Mesodermal cell (in vitro differentiated cells): ENCODE results near the gene RPP25L.

Experiments used
- H3K27ac ChIP-seq: 2 replicates; pipeline ENCODE4 v1.7.0; 2013; ENCODE audit warnings: mild to moderate bottlenecking, low read depth, low read length, moderate library complexity; ENCODE audit not compliant: severe bottlenecking
- H3K36me3 ChIP-seq: 2 replicates; pipeline ENCODE4 v1.7.1; 2013; ENCODE audit warnings: mild to moderate bottlenecking, low read length, moderate library complexity; ENCODE audit not compliant: control insufficient read depth, insufficient read depth
- H3K4me1 ChIP-seq: one replicate; pipeline ENCODE4 v1.7.1; 2013; ENCODE audit warnings: mild to moderate bottlenecking, low read length; ENCODE audit not compliant: insufficient read depth, control insufficient read depth, poor library complexity, severe bottlenecking
- H3K4me3 ChIP-seq: 2 replicates; pipeline ENCODE4 v1.7.0; 2013; ENCODE audit warnings: low read length, control low read depth, mild to moderate bottlenecking; ENCODE audit not compliant: insufficient read depth, poor library complexity, severe bottlenecking; ENCODE audit errors: extremely low read depth
- H3K9me3 ChIP-seq: 2 replicates; pipeline ENCODE4 v1.7.1; 2013; ENCODE audit warnings: mild to moderate bottlenecking, low read length, moderate library complexity; ENCODE audit not compliant: control insufficient read depth
- WGBS, 2 experiments: methylation state at CpG; one replicate each; pipeline ENCODE4 v1.1.5; 2013; ENCODE audit warnings: missing lambda C conversion rate in 2 of 2; ENCODE audit not compliant: insufficient coverage in 2 of 2; 5-methylcytosine and 5-hydroxymethylcytosine counted together

Gene RPP25L

GRCh38 chr9:34573599-34574325 is 38.1 kb downstream of the RPP25L start:
- H3K27ac ChIP-seq, result no peak overlapping the region
- 69 to 70% methylated on average over 7 to 11 of the region's 17 CpGs for WGBS, 2 experiments
- peaks cover 3% of the 10 kb centered on the region for H3K36me3 ChIP-seq
- no peaks in the 10 kb centered on the region for H3K9me3 ChIP-seq
- peaks cover 44% of the 10 kb centered on the region for H3K4me1 ChIP-seq
- no peak overlapping the region for H3K4me3 ChIP-seq

- Histone ChIP-seq H3K4me3 (no peak overlapping the region), H3K36me3 (peaks cover 3% of the 10 kb centered on the region), H3K4me1 (peaks cover 42% of the 10 kb centered on the region), H3K27ac (no peak overlapping the region), H3K9me3 (no peaks in the 10 kb centered on the region)
- WGBS, 2 experiments, result 95 to 96% methylated on average over 6 of the region's 6 CpGs
Observed at GRCh38 chr9:34572628-34573027, 39.3 kb downstream of the RPP25L start.

- H3K4me1 ChIP-seq, result peaks cover 36% of the 10 kb centered on the region
- peaks cover 3% of the 10 kb centered on the region for H3K36me3 ChIP-seq
- H3K27ac ChIP-seq, result no peak overlapping the region
- no peaks in the 10 kb centered on the region for H3K9me3 ChIP-seq
- H3K4me3 ChIP-seq, result no peak overlapping the region
Observed at GRCh38 chr9:34572092-34572491, 39.8 kb downstream of the RPP25L start.

- Histone ChIP-seq H3K4me1 (peaks cover 30% of the 10 kb centered on the region), H3K4me3 (no peak overlapping the region), H3K36me3 (peaks cover 3% of the 10 kb centered on the region), H3K27ac (no peak overlapping the region), H3K9me3 (no peaks in the 10 kb centered on the region)
- WGBS, 2 experiments, result 92 to 93% methylated on average over 3 to 11 of the region's 12 CpGs
Observed at GRCh38 chr9:34571481-34571810, 40.5 kb downstream of the RPP25L start.

GRCh38 chr9:34570809-34571480 is 41.0 kb downstream of the RPP25L start:
- Histone ChIP-seq H3K36me3 (peaks cover 3% of the 10 kb centered on the region), H3K4me1 (peaks cover 25% of the 10 kb centered on the region), H3K4me3 (no peak overlapping the region), H3K9me3 (no peaks in the 10 kb centered on the region), H3K27ac (peak overlapping the region; percentile 23)
- 78 to 83% methylated on average over 4 to 6 of the region's 7 CpGs for WGBS, 2 experiments

GRCh38 chr9:34570376-34570775 is 41.5 kb downstream of the RPP25L start:
- Histone ChIP-seq H3K36me3 (peaks cover 3% of the 10 kb centered on the region), H3K9me3 (no peaks in the 10 kb centered on the region), H3K4me3 (no peak overlapping the region), H3K4me1 (peaks cover 23% of the 10 kb centered on the region), H3K27ac (peak overlapping the region; percentile 23)
- 85 to 90% methylated on average over 10 of the region's 11 CpGs for WGBS, 2 experiments

DNA sequence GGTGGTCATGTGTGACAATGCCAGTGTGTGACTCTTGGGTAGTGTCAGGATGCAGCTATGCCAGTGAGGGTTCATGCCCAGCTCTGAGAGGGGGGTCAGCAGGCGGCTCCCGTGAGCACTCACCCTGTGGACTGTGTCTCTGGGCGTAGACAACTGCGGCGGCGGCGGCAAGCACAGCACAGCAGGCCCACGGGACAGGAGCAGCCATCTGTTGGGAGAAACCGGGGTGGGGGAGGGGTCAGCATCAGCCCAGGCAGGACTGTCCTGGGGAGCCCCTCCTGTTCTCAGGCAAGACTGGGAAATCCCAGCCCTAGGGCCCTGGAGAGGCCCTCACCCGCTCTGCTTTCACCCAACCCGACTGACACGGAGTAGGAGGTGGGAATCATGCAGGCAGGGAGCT is 43.1 kb downstream of the RPP25L start:
- Histone ChIP-seq H3K36me3 (peaks cover 11% of the 10 kb centered on the region), H3K27ac (no peak overlapping the region), H3K4me3 (no peak overlapping the region), H3K9me3 (no peaks in the 10 kb centered on the region), H3K4me1 (peaks cover 15% of the 10 kb centered on the region)
- whole genome bisulfite sequencing, 2 experiments, result 71 to 77% methylated on average over 9 to 12 of the region's 12 CpGs

DNA sequence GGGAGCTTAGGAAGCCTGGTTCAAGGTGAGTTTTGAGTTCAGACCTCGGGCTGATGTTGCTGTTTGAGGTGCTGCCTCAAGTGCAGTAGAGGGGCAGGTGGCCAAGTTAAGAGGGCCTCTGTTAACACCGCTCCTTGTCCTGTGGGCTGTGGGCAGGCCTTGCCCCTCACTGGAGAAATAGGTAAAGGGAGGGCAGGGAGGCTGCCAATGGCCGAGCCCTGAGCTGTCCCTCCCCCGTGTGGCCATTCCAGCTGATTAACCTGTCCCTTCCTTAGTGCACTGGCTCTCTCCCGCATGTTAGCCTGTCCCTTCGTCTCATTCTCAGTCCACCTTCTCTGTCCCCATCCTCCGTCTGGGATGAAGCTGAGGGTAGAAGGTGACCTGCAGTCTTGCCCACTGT is 43.8 kb downstream of the RPP25L start:
- H3K9me3 ChIP-seq, result no peaks in the 10 kb centered on the region
- H3K4me1 ChIP-seq, result peaks cover 9% of the 10 kb centered on the region
- 88 to 91% methylated on average over 4 to 6 of the region's 7 CpGs for WGBS, 2 experiments
- H3K4me3 ChIP-seq, result no peak overlapping the region
- no peak overlapping the region for H3K27ac ChIP-seq
- H3K36me3 ChIP-seq, result peaks cover 9% of the 10 kb centered on the region

DNA sequence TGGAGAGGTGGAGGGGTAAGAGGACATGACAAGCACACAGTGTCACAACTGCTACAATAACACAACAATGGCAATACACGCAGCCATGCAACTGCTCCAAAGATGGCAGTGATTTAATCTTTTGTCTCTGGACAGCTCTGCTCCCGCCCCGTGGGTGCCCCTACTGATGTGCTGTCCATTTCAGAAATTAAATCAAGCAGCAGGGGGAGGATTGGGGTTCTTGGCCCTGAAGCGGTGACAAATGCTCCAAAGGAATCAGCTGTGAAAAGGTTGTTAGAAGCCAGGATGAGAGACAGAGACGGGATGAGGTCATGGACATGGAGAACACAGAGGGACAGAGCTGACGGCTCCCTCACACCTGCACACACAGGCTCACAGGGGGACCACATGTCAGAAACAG is 44.9 kb downstream of the RPP25L start:
- Histone ChIP-seq H3K36me3 (peaks cover 14% of the 10 kb centered on the region), H3K4me3 (no peak overlapping the region), H3K4me1 (peaks cover 6% of the 10 kb centered on the region), H3K27ac (no peak overlapping the region), H3K9me3 (no peaks in the 10 kb centered on the region)
- WGBS, 2 experiments, result 93 to 97% methylated on average over 4 to 5 of the region's 6 CpGs

DNA sequence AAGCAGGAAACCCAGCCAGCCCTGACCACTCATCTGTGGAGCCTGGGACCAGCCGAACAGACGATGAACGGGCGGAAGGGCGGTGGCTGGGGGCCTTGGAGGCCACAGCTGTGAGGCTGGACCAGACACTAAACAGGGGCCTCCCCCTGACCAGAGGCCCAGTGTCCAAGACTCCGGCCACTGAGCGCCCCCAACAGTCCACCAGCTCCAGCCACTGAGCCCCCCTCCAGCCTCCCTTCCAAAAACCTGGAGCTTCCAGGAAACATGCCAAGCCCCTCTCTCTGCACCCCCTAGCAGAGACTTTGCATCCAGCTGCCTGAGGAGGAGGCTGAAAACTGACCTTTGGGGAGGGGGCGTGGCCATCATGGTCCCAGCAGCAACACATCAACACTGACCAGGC is 45.6 kb downstream of the RPP25L start:
- Histone ChIP-seq H3K4me3 (no peak overlapping the region), H3K36me3 (peaks cover 14% of the 10 kb centered on the region), H3K27ac (no peak overlapping the region), H3K4me1 (peaks cover 6% of the 10 kb centered on the region), H3K9me3 (no peaks in the 10 kb centered on the region)
- 90 to 100% methylated on average over 1 to 7 of the region's 8 CpGs for WGBS, 2 experiments

- peaks cover 9% of the 10 kb centered on the region for H3K4me1 ChIP-seq
- 68 to 71% methylated on average over 3 to 4 of the region's 8 CpGs for WGBS, 2 experiments
- H3K4me3 ChIP-seq, result no peak overlapping the region
- no peaks in the 10 kb centered on the region for H3K9me3 ChIP-seq
- no peak overlapping the region for H3K27ac ChIP-seq
- H3K36me3 ChIP-seq, result peaks cover 14% of the 10 kb centered on the region
Observed at GRCh38 chr9:34565856-34566255, 46.0 kb downstream of the RPP25L start.
